Testis (tissue), 3 donors: ENCODE results near the gene DLX4. TPM values are rescaled to one million over a fixed set of nuclear protein-coding genes. Genes with fewer than 3 reads are reported as not detected.

Experiments used
- DNase-seq: peaks from one replicate; pipeline ENCODE4 v3.0.0-alpha.2; 2019
- H3K27ac ChIP-seq, 2 donors: fragments of 200-600 bp; sonication (generic); one replicate each; pipeline ENCODE4 v1.5.1; 2019
- H3K27me3 ChIP-seq: fragments of 200-600 bp; sonication (generic); one replicate; pipeline ENCODE4 v1.5.1; 2019
- H3K36me3 ChIP-seq: fragments of 200-600 bp; sonication (generic); one replicate; pipeline ENCODE4 v1.5.1; 2017; ENCODE audit warnings: low read depth; ENCODE audit errors: missing control alignments
- H3K4me1 ChIP-seq: fragments of 200-600 bp; sonication (generic); one replicate; pipeline ENCODE4 v1.5.1; 2019
- H3K4me3 ChIP-seq, 2 donors: fragments of 200-600 bp; sonication (generic); one replicate each; pipeline ENCODE4 v1.5.1; 2017 to 2019
- H3K9me3 ChIP-seq: fragments of 200-600 bp; sonication (generic); one replicate; pipeline ENCODE4 v1.5.1; 2017
- POLR2A ChIP-seq: fragments of 450-650 bp; IDR thresholded peaks from one replicate; pipeline ENCODE4 v1.6.1; 2017; ENCODE audit warnings: antibody characterized with exemption, mild to moderate bottlenecking, moderate library complexity
- WGBS, 2 donors: methylation state at CpG; one replicate each; pipeline ENCODE4 v1.1.5; 2018; 5-methylcytosine and 5-hydroxymethylcytosine counted together
- intact Hi-C: fragments of 100-400 bp; cut with DNase I; formaldehyde crosslinking; loops from one replicate; pipeline ENCODE4 v1.15.1; 2023; ENCODE audit warnings: low total_unique reads
- polyA plus RNA-seq: library from polyadenylated mRNA; stranded (reverse); fragments of 350-450 nt; fragmentation: Illumina TruSeq; extraction: RNeasy Lipid Tissue Mini Kit (QIAGEN cat#74804); gene quantifications from one replicate; pipeline ENCODE4 v1.2.3, GENCODE V29; 2014; ENCODE audit warnings: low read depth, low replicate concordance; ENCODE audit not compliant: insufficient read depth
- total RNA-seq, 2 donors: library from RNA; depleted of rRNA; stranded (reverse); fragments of >200 nt; gene quantifications; one replicate each; pipeline ENCODE4 v1.2.3, GENCODE V29; 2016
- TF ChIP-seq, protein P1 (sequence below), 3 experiments: fragments of 450-650 bp in 2 of 3; fragments of 200-600 bp in 1 of 3; sonication (generic) in 1 of 3; IDR thresholded peaks; one replicate each; pipeline ENCODE4 v1.5.1; 2016 to 2019; ENCODE audit warnings: antibody characterized with exemption in 3 of 3, mild to moderate bottlenecking in 2 of 3, moderate library complexity in 1 of 3

Gene DLX4
- total and polyA plus RNA-seq, 3 donors from 2014 or later, result 0.30 to 1.2 (median 0.37) TPM

- no peak overlapping the region for H3K4me3 ChIP-seq
- no peaks in the 10 kb centered on the region for H3K9me3 ChIP-seq
- H3K4me1 ChIP-seq, result peaks cover 6% of the 10 kb centered on the region
- H3K36me3 ChIP-seq, result no peaks in the 10 kb centered on the region
- no peaks in the 10 kb centered on the region for H3K27me3 ChIP-seq
- intact Hi-C loops, result no loop called here
- no peak overlapping the region for H3K27ac ChIP-seq
- no peak for DNase-seq
- WGBS, 2 donors, result 88 to 94% methylated on average over 2 of the region's 2 CpGs
- TF ChIP-seq, protein P1, sequence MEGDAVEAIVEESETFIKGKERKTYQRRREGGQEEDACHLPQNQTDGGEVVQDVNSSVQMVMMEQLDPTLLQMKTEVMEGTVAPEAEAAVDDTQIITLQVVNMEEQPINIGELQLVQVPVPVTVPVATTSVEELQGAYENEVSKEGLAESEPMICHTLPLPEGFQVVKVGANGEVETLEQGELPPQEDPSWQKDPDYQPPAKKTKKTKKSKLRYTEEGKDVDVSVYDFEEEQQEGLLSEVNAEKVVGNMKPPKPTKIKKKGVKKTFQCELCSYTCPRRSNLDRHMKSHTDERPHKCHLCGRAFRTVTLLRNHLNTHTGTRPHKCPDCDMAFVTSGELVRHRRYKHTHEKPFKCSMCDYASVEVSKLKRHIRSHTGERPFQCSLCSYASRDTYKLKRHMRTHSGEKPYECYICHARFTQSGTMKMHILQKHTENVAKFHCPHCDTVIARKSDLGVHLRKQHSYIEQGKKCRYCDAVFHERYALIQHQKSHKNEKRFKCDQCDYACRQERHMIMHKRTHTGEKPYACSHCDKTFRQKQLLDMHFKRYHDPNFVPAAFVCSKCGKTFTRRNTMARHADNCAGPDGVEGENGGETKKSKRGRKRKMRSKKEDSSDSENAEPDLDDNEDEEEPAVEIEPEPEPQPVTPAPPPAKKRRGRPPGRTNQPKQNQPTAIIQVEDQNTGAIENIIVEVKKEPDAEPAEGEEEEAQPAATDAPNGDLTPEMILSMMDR (IDR thresholded peaks at IDR 0.05), result no peak
- no peak for TF ChIP-seq POLR2A
These were observed 19.4 kb upstream of the DLX4 start for GRCh38 chr17:49949634-49950033.

DNA sequence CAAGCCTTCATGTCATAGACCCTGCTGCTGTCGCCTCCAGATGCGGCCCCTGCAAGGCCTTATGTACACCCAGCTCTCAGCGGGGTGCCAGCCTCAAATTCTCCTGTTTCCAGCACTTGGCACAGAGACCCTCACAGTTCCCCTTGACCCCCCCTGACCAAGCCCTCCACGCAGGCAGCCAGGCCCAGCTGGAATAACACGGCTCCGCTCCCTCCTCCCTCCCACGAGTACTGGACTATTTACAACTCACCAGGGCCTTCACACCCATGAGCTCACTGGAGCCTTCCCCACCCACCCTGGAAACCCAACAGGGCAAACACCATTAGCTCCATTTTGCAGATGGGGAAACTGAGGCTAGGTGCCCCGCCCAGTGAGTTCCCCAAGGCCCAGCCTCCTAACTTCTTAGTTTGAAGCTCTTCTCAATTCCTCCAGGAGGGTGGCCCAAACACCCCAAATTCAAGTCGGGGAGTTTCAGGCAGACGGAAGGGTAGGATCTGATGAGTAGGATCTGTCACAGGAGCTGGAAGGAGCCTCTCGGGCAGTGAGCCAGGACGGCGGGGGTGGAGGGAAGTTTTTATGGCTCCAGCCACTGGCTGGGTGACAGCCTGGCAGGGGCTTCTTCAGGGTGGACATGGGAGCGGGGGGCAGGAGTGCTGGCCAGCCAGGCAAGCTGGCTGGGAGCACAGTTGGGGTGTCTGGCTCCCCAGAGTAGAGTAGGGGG lies 17.5 kb upstream of the DLX4 start:
- Histone ChIP-seq H3K27me3 (no peaks in the 10 kb centered on the region), H3K27ac (no peak overlapping the region), H3K4me1 (peaks cover 6% of the 10 kb centered on the region), H3K9me3 (no peaks in the 10 kb centered on the region), H3K4me3 (no peak overlapping the region), H3K36me3 (no peaks in the 10 kb centered on the region)
- DNase-seq, result no peak
- 57 to 64% methylated on average over 14 of the region's 14 CpGs for WGBS, 2 donors
- intact Hi-C loops, result no loop called here
- TF ChIP-seq POLR2A, result no peak
- TF ChIP-seq, protein P1 (IDR thresholded peaks at IDR 0.05), result no peak

- intact Hi-C loops, result no loop called here
- TF ChIP-seq POLR2A, result no peak
- TF ChIP-seq, protein P1 (IDR thresholded peaks at IDR 0.05), result peak; percentile 19 to 64 (median 43)
- H3K27ac ChIP-seq, result no peak overlapping the region
- no peaks in the 10 kb centered on the region for H3K9me3 ChIP-seq
- H3K36me3 ChIP-seq, result no peaks in the 10 kb centered on the region
- peak; percentile 84 for DNase-seq
- 43 to 52% methylated on average over 7 of the region's 7 CpGs for WGBS, 2 donors
- no peak overlapping the region for H3K4me3 ChIP-seq
- H3K4me1 ChIP-seq, result peaks cover 6% of the 10 kb centered on the region
- no peaks in the 10 kb centered on the region for H3K27me3 ChIP-seq
These were observed 16.6 kb upstream of the DLX4 start for GRCh38 chr17:49952209-49952911.

GRCh38 chr17:49952912-49953497 lies 16.0 kb upstream of the DLX4 start:
- WGBS, 2 donors, result 60 to 75% methylated on average over 5 to 8 of the region's 8 CpGs
- Histone ChIP-seq H3K9me3 (no peaks in the 10 kb centered on the region), H3K27ac (no peak overlapping the region), H3K4me3 (no peak overlapping the region), H3K36me3 (no peaks in the 10 kb centered on the region), H3K4me1 (peaks cover 6% of the 10 kb centered on the region), H3K27me3 (no peaks in the 10 kb centered on the region)
- DNase-seq, result no peak
- intact Hi-C loops, result no loop called here
- TF ChIP-seq, protein P1 (IDR thresholded peaks at IDR 0.05), result no peak
- TF ChIP-seq POLR2A, result no peak
